H1 (cell line): Measurements from ENCODE around the gene RNFT2. TPM values are rescaled to one million over a fixed set of nuclear protein-coding genes. Genes with fewer than 3 reads are reported as not detected.

Experiments
- EZH2 ChIP-seq: fragments of 200-600 bp; sonication (generic); IDR thresholded peaks from 2 replicates; pipeline ENCODE4 v1.7.1; 2012; ENCODE audit warnings: low read depth, mild to moderate bottlenecking, moderate library complexity, low read length, inconsistent platforms; ENCODE audit not compliant: severe bottlenecking
- NANOG ChIP-seq: IDR thresholded peaks from 2 replicates; pipeline ENCODE4 v1.6.1; 2011; ENCODE audit warnings: low read length, low read depth, mild to moderate bottlenecking, inconsistent platforms; ENCODE audit not compliant: insufficient read depth, poor library complexity, severe bottlenecking
- TCF12 ChIP-seq: IDR thresholded peaks from 2 replicates; pipeline ENCODE4 v1.6.1; 2011; ENCODE audit warnings: low read depth, mild to moderate bottlenecking, low read length
- polyA plus RNA-seq, 7 experiments: library from polyadenylated mRNA; depleted of rRNA in 3 of 7; stranded (reverse) in 5 of 7; unstranded in 2 of 7; fragments of >200 nt in 5 of 7; fragments of 200-250 nt in 2 of 7; gene quantifications; 1 replicate in 5 of 7; 2 replicates in 1 of 7; 4 replicates in 1 of 7; pipeline versions ENCODE4 v1.2.1 to v1.2.3, GENCODE V29; 2011 to 2013; ENCODE audit warnings: missing spikeins in 2 of 7, mixed read lengths in 2 of 7
- total RNA-seq: library from RNA; stranded (reverse); fragmentation: NEBNext Ultra II Directional; extraction: Animal tissue kit (Norgen Biotek cat#: 25700); gene quantifications from 2 replicates; pipeline ENCODE4 v1.2.1, GENCODE V29; 2021

Gene RNFT2
- total and polyA plus RNA-seq, 2 of the 8 experiments (the other 6 are each of a cell fraction or from before 2014, with no cell fraction given), result 14.2 to 33.1 TPM

GRCh38 chr12:116894913-116895312 lies 156.8 kb downstream of the RNFT2 start (continued):
- TF ChIP-seq TCF12 (no peak), NANOG (no peak), EZH2 (no peak)
